Esophagus squamous epithelium (tissue), 4 donors: ENCODE measurements around the gene PRKCB.

Experiments
- POLR2A ChIP-seq, 4 donors: fragments of 450-650 bp; IDR thresholded peaks; one replicate each; pipeline ENCODE4 v1.6.1; 2017; ENCODE audit warnings: antibody characterized with exemption in 4 of 4, mild to moderate bottlenecking in 4 of 4, moderate library complexity in 3 of 4
- TF ChIP-seq, protein P1 (sequence below), 6 experiments: fragments of 450-650 bp in 4 of 6; fragments of 200-600 bp in 2 of 6; sonication (generic) in 2 of 6; IDR thresholded peaks; one replicate each; pipeline ENCODE4 v1.5.1; 2016 to 2019; ENCODE audit warnings: antibody characterized with exemption in 6 of 6, mild to moderate bottlenecking in 4 of 6, moderate library complexity in 4 of 6

- TF ChIP-seq POLR2A (IDR thresholded peaks at IDR 0.05): no peak
- TF ChIP-seq, protein P1, sequence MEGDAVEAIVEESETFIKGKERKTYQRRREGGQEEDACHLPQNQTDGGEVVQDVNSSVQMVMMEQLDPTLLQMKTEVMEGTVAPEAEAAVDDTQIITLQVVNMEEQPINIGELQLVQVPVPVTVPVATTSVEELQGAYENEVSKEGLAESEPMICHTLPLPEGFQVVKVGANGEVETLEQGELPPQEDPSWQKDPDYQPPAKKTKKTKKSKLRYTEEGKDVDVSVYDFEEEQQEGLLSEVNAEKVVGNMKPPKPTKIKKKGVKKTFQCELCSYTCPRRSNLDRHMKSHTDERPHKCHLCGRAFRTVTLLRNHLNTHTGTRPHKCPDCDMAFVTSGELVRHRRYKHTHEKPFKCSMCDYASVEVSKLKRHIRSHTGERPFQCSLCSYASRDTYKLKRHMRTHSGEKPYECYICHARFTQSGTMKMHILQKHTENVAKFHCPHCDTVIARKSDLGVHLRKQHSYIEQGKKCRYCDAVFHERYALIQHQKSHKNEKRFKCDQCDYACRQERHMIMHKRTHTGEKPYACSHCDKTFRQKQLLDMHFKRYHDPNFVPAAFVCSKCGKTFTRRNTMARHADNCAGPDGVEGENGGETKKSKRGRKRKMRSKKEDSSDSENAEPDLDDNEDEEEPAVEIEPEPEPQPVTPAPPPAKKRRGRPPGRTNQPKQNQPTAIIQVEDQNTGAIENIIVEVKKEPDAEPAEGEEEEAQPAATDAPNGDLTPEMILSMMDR (IDR thresholded peaks at IDR 0.05): no peak
Measured at GRCh38 chr16:24129412-24129918, 293.7 kb downstream of the PRKCB start.
